Lung microvascular endothelial cell (primary cell): ENCODE results near the gene ANXA2. TPM values are rescaled to one million over a fixed set of nuclear protein-coding genes. Genes with fewer than 3 reads are reported as not detected.
"Not testable (repeated sequence)": the region's sequence is repeated elsewhere in the genome, so short reads cannot be mapped to it uniquely, and the experiment has no call there.

Experiments
- DNase-seq, 2 donors: peaks; one replicate each; pipeline versions ENCODE4 v3.0.0 to v3.0.0-alpha.2; 2010; ENCODE audit warnings: low read depth in 2 of 2
- total RNA-seq: library from RNA; depleted of rRNA; stranded (reverse); fragments of >200 nt; gene quantifications from 2 replicates; pipeline ENCODE4 v1.2.1, GENCODE V29; 2014

Gene ANXA2
- total RNA-seq, 1 donor from 2014 or later, result 2,890 TPM

DNA sequence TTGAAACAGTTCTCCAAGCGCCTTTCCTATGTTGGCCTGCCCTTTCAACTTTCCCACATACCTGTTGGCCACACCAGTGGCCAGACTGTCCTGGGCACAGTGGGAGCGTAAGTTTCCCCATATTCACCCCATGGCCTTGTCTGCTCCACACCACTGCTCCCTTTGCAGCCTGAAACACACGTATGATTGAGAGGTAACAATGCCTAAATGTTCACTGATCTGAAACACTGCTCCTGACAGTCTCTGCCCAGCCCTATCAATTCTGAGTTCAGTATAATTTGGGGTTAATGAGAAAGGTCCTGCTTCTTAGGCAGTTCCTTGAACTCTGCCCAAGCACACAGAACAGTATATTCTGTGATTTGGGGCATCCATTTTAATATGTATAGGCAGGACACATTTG lies 52.2 kb downstream of the ANXA2 start:
- DNase-seq, result no peak

DNA sequence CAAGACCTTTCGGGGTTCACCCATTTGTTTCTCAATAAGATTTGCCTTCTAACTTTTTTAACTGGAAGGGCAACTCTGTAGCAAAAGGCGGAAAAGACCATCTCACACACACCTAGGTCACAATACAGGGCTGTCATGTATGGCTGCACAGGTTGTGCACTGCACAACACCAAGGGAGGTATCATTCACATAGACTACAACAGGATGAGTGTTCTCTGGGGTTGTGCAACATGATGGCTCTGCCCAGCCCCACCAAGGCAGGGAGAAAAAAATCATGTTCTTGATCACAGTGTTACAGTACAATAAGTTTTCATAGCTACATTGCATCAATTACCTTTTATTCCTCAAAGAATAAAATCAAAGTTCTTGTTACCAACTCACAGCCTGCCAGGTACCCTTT lies 52.8 kb downstream of the ANXA2 start:
- no peak for DNase-seq

DNA sequence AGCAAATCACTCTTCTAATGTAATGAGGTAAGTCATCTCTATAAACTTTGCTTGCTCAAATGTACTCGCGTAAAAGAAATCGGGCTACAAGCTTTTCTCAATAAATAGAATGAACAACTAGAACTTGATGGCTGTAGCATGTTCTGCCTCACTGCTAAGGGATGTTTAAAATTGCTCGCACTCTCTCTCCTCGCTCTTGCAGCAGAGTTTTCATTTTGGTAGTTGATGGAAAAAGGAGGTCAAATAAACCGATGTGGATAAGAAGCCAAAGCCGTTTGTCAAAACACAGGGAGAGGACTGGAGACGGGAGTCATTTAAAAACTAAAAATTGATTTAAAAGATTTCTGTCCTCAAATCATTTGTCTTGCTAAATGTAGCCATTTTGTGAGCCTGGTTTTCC lies 53.3 kb downstream of the ANXA2 start:
- no peak for DNase-seq

DNA sequence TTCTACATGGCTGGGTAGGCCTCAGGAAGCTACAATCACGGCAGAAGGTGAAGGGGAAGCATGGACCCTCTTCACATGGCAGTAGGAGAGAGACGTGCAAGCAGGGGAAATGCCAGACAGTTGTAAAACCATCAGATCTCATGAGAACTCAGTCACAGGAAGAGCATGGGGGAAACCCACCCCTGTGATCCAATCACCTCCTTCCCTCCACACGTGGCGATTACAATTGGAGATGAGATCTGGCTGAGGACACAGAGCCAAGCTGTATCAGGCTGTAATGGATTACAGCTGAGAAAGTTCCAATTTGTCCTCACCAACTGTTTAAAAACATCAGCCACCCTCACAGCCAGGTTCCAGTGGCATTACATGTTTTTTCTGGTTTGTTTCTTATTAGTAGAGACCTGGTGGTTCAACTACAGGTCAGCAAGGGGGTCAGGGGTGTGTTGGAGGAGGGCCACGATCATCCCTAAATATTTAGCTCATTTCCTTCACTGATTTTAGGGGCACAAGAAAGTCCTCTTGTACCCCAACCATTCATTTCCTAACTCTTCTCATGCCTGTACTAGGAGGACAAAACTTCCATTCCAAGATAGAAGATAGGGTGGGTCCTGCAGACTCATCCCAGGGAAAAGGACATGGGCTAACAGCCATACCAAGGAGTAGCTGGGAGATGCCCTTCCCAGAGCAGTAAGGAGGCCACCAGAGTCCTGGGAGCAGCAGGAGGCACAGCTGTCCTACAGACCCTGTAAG lies 54.4 kb downstream of the ANXA2 start:
- peak; percentile 65 to 70 for DNase-seq

DNA sequence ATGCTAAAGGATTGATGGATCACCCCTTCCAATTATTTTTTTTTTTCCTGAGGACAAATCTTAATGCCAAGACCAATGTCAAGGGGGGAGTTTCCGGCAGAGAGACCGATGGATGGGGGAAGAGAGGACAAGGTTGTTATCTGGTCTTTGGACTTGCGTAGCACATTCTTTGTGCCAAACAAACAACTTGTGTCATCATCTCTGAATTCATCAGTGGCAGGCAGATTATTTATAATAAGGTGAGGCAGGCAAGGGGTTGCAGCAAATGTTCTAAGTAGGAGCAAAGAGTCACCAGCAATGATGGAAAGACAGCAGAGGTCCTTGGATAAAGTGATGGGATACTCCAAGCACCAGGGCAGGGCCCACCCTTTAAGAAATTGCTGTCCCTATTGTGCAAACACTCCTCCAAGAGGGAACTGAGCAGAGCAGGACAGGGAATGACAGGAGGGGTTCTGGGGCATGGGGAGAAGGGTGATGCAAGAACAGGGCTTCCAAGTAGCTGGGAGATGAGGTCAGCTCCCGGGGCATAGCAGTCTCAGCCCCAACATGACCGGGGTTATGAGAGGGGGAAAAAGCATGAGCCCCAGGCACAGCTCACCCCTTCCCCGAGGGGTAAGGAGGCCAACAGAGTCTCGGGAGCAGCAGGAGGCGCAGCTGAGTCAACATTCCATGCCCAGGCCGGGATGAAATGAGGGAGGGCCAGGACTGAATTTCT lies 57.4 kb downstream of the ANXA2 start:
- DNase-seq, result no peak

DNA sequence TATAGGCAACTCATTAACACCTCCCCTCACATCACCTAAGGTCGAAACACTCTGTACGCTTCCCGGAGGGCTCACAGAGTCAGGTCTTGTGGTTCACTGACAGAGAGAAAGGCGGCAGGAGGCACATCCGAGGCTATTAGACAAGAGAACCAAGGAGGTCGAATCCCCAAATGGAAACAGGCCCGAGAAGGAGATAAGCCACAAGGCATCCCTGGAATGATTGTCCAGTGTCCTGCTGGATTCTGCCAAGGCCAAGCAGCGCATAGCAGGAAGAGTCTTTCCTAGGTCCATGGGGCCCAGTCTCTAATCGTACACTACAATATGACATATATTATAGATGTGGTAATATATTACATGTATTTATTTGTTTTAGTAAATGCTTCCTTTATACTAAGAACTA lies 58.5 kb downstream of the ANXA2 start:
- no peak for DNase-seq

DNA sequence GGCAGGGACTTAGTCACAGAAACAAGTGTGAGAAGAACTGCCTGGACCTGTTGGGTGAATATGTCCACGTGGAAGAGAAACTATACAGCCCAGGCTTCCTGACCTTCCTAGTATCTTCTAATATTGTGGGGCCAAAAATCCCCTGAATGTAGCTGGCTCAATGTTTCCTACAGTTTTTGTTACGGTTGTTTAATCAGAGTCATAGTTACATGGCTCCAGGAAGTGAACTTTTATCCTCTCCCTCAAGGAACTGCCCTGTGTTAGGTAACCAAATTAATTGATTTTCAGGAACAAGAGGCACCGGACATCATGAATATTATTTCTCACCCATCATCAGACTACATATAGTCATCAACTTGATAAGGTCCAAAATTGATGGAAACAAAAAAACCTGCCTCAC lies 59.0 kb downstream of the ANXA2 start:
- DNase-seq, result peak in 1 of 2 donors; percentile 51

DNA sequence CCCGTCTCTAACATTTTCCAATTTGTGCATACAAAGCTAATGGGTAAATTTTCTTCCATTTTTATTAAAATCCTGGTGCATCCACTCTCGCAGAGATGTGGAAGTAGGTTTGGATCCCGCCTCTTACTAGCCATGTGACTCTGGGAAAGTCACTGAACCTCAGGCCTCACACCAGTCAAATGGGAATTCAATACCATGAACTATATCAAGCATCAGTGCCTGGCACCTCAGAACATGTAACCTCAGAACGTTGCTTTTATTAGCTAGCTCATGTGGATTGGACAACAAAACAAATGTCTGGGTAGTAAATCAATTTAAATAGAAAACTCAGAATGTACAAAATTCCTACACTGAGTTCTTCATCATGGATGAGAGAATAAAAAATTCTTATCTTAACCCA lies 60.7 kb downstream of the ANXA2 start:
- no peak for DNase-seq

DNA sequence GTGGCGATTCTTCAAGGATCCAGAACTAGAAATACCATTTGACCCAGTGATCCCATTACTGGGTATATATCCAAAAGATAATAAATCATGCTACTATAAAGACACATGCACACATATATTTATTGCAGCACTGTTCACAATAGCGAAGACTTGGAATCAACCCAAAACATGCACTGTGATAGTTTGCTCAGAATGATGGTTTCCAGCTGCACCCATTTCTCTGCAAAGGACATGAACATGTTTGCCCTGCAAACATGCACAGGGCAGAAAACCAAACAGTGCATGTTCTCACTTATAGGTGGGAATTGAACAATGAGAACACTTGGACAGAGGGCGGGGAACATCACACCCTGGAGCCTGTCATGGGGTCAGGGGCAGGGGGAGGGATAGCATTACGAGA lies 62.5 kb downstream of the ANXA2 start:
- not testable (repeated sequence) for DNase-seq

DNA sequence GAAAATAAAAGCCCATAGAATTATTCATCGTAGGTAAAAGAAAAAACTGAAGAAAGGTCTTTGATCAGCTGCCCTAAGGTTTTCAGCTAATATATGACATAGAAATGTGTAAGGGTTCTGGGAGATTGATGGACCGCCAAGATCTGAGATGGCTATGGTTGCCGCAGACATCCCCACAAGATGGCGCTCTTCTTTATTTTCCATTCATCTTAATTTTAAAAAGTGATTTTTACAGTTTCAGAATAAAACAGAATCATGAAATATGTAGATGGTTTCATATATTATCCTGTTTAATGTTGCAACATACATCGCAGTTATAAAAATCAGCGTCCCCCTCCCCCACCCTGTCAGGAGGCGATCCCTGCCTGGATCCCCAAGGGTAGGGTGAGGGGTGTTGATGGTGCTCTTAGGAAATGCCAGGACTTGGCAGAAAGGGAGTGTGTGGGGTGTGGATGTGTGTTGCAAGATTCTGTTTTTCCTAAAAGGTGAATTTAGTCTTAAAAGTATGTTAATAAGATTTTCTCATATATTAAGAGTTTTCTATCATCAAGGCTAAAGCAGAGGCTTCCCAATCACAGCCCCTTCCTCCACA lies 68.8 kb downstream of the ANXA2 start:
- peak; percentile 50 to 57 for DNase-seq

DNA sequence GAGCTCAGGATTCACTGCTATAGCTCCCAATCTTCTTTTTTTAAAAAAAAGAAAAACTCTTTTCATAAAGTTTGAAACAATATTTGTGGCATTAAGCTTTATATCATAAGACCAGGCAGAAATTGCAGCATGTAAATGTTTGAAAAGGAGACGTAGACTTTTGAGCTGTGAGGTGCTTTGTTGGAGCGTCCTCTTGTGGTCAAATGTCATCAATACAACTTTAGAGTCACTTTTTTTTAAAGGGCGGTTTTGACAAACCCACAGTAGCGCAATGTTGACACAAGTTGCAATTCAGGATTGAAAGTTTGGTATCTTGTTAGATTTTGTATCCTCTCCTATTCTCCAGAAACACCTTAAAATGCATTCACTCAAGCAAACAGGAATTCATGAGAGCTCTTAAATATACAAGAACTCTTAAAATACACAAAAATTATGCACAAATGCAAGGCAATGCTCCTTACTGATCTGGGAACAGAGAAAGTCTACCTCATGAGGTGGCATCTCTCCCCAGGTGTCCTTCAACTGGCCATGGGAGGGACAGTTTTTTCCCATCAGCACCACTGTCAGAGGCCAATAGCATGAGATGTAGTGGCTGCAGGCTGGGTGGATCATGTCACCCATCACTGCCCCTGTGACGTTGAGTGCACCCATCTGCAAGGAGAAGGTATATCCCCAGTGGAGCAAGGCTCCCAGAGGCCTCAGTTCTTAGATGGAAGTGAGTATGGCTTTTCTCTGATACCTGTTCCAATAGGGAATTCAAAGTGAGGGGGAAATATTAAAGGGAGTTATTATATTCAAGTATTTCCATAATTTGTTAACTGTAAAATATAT lies 70.7 kb downstream of the ANXA2 start:
- DNase-seq, result peak; percentile 57 to 72

DNA sequence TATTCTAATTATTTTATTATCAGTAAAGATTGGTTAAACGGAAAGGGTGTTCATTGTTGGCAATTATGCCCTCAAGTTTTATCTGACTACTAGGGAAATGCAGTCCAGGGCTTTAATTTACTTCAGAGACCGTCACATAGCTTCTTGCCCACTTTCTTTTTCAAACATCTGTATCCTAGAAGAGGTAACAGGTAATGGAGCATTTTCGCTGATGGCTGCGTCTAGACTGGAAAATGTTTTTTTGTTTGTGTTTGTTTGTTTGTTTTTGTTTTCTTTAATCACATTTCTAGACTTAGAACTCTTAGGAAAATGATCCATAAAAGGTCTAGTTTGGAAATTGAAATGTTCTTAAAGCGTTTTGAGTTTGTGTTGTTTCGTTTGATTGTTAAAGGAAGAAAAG lies 71.4 kb downstream of the ANXA2 start:
- DNase-seq, result no peak

DNA sequence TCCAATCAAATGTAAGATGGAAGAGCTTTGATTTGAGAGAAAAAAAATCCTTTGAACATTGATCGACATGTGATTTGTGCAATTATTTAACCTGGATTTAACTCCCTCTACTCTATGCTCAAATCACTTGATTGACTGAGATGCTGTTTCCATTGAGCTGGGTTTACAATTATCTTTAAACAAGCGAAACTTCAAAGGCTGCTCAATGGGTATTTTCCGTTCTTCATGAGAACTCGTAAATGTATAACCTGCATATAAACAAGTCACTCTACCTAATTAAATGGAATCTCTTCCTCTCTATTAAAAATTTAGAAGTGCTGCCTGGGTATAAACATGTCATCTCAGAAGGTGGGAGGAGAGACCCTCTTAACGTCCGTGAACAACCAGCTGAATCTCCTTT lies 71.9 kb downstream of the ANXA2 start:
- DNase-seq, result no peak

DNA sequence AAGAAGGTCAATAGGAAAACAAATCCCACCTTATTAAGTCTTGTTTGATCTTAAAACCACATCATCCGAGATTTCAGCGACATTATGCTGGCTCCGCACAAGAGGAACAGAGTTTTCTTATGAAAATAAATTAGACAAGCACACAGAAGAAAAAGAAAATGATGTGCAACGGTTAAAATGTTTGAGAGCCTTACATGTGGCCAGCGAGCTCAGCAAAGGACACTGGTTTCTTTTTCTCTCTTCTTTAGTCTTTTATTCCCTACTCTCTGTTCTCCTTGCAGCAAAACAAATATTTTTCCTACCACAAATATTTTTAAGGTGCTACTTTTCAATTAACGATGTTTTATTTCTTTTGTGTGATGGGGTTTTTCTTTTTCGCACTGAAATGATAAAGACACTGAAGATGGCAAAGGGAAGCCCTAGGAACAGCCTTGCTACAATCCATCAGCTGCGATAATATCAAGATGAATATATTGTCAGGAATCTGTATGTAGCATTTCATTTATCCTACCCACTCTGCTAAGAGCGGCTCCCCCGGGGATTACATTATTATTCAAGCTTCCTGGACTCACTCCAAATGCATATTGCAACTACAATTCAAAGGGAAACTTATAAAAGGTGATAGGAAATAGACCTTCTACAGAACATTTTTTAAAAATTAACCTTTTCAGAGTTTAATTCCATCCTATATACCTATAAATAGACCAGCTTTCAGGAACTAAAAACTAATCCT lies 72.9 kb downstream of the ANXA2 start:
- DNase-seq, result peak in 1 of 2 donors; percentile 15

DNA sequence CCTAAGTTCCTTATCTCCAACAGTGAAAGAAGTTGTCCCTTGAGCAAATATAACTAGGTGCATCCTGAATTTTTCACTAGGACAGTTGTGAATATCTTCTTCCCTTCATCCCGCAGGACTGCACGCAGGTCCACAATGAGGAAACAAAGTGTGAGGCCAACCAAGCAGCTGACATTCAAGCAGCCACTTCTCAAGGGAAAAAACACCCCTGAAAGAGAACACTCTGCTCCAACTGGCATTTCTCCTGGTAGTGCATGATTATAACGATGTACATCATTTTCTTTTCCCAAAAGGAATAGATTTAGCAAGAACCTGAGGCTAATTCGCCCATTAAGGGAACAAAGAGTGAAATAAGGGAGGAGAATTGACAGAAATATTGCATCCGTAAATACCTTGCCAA lies 74.5 kb downstream of the ANXA2 start:
- no peak for DNase-seq

DNA sequence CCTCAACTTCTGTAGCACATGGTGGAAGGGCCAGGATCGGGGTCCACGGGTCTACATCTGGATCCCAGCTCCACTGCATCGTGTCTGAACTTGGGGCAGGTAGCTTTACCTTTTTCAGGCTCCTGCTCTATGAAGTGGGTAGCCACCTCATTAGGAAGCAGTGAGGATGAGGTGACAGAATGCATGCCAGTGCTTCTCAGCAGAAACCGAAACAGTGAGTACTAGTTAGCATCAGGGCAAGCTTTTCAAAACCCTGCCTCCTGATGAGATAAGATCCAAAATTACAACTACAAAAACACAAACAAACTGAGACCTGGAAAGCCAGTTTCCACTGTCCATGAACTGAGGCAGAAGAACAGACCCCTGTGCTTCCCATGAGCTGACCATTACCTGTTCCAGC lies 77.4 kb downstream of the ANXA2 start:
- DNase-seq, result no peak

DNA sequence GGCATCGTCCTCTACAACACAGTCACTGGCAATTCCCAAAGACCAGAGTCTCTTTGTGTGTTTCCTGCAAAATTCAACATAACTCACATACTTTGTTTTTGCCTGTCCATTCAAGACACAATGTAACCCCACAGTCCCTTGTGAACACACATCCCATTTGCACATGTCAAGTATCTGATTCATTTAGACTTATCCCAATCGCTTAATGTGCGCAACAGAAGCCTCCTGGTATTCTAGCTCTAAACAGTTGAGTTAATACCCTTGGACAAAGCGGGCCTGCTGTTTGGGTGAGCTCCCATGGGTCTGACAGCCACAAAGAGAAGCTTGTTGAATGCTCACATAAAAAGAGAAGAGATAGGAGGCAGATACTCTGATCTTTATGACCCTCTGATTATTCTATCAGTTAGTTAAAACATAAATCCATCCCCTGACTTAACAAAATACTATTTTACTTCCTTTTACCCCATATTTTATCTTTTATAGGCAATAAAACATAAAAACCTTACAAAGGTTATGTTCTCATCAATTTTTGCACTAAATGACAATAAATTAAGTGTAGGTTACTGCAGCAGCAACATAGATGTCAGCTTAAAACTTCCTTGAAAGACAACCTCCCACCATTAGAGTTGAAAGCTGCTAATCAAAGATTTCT lies 79.4 kb downstream of the ANXA2 start:
- DNase-seq, result no peak

DNA sequence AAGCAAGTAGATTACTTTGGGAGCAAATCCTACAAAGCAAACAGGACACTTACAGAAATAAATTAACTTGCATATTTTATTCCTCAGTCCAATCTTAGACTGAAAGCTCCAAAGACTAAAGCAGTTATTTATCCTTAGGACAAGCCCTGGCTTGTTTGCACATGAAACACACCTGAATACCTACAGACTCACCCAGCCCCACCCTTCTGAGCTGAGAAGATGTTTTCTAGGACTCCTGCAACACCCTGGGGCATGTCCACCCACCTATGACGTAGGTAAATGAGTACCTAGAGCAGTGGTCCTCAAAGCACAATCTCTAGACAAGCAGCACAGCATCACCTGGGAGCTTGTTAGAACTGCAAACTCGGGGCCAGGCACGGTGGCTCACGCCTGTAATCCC lies 80.8 kb downstream of the ANXA2 start:
- DNase-seq, result no peak

DNA sequence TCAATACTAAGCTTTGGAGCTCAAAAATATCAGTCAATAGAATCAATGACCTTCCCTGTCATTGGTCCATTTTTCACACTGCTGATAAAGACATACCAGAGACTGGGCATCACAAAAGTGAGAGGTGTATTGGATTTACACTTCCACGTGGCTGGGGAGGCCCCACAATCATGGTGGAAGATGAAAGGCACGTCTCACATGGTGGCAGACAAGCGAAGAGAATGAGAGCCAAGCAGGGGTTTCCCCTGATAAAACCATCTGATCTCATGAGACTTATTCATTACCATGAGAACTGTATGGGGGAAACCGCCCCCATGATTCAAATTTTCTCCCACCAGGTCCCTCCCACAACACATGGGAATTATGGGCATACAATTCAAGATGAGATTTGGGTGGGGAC lies 81.9 kb downstream of the ANXA2 start:
- no peak for DNase-seq

DNA sequence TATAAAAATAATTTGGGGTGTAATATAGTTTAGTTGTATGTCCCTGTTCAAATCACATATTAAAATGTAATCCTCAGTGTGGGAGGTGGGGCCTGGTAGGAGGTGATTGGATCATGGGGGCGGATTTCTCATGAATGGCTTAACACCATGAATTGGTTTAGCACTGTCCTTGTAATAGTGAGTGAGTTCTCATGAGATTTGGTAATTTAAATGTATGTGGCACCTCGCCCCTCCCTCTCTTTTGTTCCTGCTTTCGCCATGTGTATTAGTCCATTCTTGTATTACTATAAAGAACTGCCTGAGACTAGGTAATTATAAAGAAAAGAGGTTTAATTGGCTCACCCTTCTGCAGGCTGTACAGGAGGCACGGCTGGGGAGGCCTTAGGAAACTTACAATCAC lies 83.9 kb downstream of the ANXA2 start:
- no peak for DNase-seq

DNA sequence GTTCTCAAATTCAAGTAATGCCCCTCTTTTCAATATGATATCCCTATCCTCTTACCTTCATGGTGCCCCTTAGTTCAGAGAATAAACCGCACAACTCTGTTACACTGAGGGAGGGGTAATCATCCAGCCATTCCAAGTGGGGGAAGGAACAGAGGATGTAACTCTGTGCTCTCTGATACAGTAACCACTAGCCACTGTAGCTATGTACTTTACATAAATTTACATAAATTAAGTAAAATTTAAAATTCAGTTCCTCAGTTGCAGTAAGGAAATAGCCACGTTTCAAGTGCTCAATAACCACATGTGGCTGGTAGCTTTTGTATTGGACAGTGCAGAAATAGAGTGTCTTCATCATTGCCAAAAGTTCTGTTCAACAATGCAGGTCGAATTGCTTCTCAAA lies 90.8 kb downstream of the ANXA2 start:
- no peak for DNase-seq
